NCI-H82 treated with DMSO at 0.1 percent for 48 hours (cell line): ENCODE measurements around the gene NEK10.

ENCODE experiments used
- DNase-seq: peaks from one replicate; lab custom pipeline; 2025; ENCODE audit not compliant: unreplicated experiment; lab: John Stamatoyannopoulos, UW

The NEK10 gene

GRCh38 chr3:27119639-27120038, 249.5 kb downstream of the NEK10 start:
- DNase-seq = no peak

- DNase-seq = no peak
Measured at GRCh38 chr3:27115352-27115751, 253.8 kb downstream of the NEK10 start.

- no peak for DNase-seq
Measured at GRCh38 chr3:27114684-27115083, 254.5 kb downstream of the NEK10 start.

- no peak for DNase-seq
Measured at GRCh38 chr3:27114129-27114528, 255.1 kb downstream of the NEK10 start.

GRCh38 chr3:27110020-27110419, 259.2 kb downstream of the NEK10 start:
- DNase-seq = no peak

GRCh38 chr3:27108322-27108721, 260.9 kb downstream of the NEK10 start:
- DNase-seq = no peak

- no peak for DNase-seq
Measured at GRCh38 chr3:27105904-27106303, 263.3 kb downstream of the NEK10 start.

GRCh38 chr3:27097182-27097581, 272.0 kb downstream of the NEK10 start:
- DNase-seq = no peak

- no peak for DNase-seq
Measured at GRCh38 chr3:27095553-27096222, 273.5 kb downstream of the NEK10 start.

- DNase-seq = no peak
Measured at GRCh38 chr3:27094721-27095120, 274.5 kb downstream of the NEK10 start.

GRCh38 chr3:27093771-27094170, 275.4 kb downstream of the NEK10 start:
- DNase-seq = no peak

GRCh38 chr3:27090275-27091041, 278.7 kb downstream of the NEK10 start:
- DNase-seq = no peak

GRCh38 chr3:27089645-27090044, 279.5 kb downstream of the NEK10 start:
- no peak for DNase-seq

GRCh38 chr3:27089068-27089467, 280.1 kb downstream of the NEK10 start:
- DNase-seq = no peak

GRCh38 chr3:27085829-27086730, 283.1 kb downstream of the NEK10 start:
- no peak for DNase-seq

GRCh38 chr3:27081992-27082607, 287.1 kb downstream of the NEK10 start:
- no peak for DNase-seq

GRCh38 chr3:27081566-27081965, 287.6 kb downstream of the NEK10 start:
- no peak for DNase-seq

- no peak for DNase-seq
Measured at GRCh38 chr3:27080258-27080525, 289.0 kb downstream of the NEK10 start.

GRCh38 chr3:27079427-27080257, 289.5 kb downstream of the NEK10 start:
- no peak for DNase-seq

GRCh38 chr3:27078246-27078913, 290.8 kb downstream of the NEK10 start:
- DNase-seq = no peak
